ENCODE results near the gene AFF1. TPM values are rescaled to one million over a fixed set of nuclear protein-coding genes. Genes with fewer than 3 reads are reported as not detected.

AFF1 gene
- total RNA-seq, 1 experiment from 2014 or later, result 23.9 TPM

DNA sequence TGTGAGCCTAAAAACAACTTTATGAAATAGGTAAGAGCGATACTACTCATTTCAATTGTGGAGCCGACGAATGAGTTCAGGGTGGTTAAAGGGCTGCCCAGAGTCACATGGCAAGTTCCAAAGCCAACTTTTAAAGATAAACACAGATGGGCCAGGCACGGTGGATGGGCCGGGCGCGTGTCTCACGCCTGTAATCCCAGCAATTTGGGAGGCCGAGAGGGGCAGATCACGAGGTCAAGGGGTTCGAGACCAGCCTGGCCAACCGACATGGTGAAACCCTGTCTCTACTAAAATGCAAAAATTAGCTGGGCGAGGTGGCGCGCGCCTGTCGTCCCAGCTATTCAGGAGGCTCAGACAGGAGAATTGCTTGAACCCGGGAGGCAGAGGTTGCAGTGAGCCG lies 41.7 kb upstream of the AFF1 start:
- Histone ChIP-seq H3K4me3 (ENCODE audit: low read depth in 2 of 2, low read length in 2 of 2) (no peak overlapping the region), H3K36me3 (ENCODE audit: control insufficient read depth, insufficient read depth, low read length) (no peaks in the 10 kb centered on the region), H3K27ac (ENCODE audit: low read length) (no peak overlapping the region), H3K27me3 (ENCODE audit: control insufficient read depth, insufficient read depth, low read length) (no peaks in the 10 kb centered on the region), H3K9me3 (ENCODE audit: control insufficient read depth, insufficient read depth, low read depth, low read length) (no peaks in the 10 kb centered on the region), H3K4me1 (ENCODE audit: control insufficient read depth, insufficient read depth, low read length) (peaks cover 2% of the 10 kb centered on the region; the same call in 1 of the 2 replicates)
- in situ Hi-C loops (cut with HindIII; ENCODE audit: low pct_unique_long_range_greater_than_20kb, low sequenced_read_pairs), result no loop called here
- ChIA-PET POLR2A (no interaction called here), CTCF (no interaction called here)
- intact Hi-C loops (cut with micrococcal nuclease; ENCODE audit: unreplicated experiment), result no loop called here
- no TSS peak for BruUV-seq (replicated peaks)
- ATAC-seq (no peak), DNase-seq (ENCODE audit: low read depth, low spot score) (no peak)
- TF ChIP-seq SIN3A (IDR thresholded peaks at IDR 0.05; ENCODE audit: borderline replicate concordance, insufficient read depth, low read depth, low read length) (no peak), TCF7L2 (IDR thresholded peaks at IDR 0.05; ENCODE audit: low read depth, low read length) (no peak), POLR2AphosphoS5 (IDR thresholded peaks at IDR 0.05; ENCODE audit: low read depth, low read length) (no peak)
- TF ChIP-seq, protein P1, sequence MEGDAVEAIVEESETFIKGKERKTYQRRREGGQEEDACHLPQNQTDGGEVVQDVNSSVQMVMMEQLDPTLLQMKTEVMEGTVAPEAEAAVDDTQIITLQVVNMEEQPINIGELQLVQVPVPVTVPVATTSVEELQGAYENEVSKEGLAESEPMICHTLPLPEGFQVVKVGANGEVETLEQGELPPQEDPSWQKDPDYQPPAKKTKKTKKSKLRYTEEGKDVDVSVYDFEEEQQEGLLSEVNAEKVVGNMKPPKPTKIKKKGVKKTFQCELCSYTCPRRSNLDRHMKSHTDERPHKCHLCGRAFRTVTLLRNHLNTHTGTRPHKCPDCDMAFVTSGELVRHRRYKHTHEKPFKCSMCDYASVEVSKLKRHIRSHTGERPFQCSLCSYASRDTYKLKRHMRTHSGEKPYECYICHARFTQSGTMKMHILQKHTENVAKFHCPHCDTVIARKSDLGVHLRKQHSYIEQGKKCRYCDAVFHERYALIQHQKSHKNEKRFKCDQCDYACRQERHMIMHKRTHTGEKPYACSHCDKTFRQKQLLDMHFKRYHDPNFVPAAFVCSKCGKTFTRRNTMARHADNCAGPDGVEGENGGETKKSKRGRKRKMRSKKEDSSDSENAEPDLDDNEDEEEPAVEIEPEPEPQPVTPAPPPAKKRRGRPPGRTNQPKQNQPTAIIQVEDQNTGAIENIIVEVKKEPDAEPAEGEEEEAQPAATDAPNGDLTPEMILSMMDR (IDR thresholded peaks at IDR 0.05), result no peak
- TF ChIP-seq, protein P2, sequence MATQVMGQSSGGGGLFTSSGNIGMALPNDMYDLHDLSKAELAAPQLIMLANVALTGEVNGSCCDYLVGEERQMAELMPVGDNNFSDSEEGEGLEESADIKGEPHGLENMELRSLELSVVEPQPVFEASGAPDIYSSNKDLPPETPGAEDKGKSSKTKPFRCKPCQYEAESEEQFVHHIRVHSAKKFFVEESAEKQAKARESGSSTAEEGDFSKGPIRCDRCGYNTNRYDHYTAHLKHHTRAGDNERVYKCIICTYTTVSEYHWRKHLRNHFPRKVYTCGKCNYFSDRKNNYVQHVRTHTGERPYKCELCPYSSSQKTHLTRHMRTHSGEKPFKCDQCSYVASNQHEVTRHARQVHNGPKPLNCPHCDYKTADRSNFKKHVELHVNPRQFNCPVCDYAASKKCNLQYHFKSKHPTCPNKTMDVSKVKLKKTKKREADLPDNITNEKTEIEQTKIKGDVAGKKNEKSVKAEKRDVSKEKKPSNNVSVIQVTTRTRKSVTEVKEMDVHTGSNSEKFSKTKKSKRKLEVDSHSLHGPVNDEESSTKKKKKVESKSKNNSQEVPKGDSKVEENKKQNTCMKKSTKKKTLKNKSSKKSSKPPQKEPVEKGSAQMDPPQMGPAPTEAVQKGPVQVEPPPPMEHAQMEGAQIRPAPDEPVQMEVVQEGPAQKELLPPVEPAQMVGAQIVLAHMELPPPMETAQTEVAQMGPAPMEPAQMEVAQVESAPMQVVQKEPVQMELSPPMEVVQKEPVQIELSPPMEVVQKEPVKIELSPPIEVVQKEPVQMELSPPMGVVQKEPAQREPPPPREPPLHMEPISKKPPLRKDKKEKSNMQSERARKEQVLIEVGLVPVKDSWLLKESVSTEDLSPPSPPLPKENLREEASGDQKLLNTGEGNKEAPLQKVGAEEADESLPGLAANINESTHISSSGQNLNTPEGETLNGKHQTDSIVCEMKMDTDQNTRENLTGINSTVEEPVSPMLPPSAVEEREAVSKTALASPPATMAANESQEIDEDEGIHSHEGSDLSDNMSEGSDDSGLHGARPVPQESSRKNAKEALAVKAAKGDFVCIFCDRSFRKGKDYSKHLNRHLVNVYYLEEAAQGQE (IDR thresholded peaks at IDR 0.05; ENCODE audit: insufficient read depth in 1 of 2, low read depth in 2 of 2, low read length in 1 of 2), result no peak

DNA sequence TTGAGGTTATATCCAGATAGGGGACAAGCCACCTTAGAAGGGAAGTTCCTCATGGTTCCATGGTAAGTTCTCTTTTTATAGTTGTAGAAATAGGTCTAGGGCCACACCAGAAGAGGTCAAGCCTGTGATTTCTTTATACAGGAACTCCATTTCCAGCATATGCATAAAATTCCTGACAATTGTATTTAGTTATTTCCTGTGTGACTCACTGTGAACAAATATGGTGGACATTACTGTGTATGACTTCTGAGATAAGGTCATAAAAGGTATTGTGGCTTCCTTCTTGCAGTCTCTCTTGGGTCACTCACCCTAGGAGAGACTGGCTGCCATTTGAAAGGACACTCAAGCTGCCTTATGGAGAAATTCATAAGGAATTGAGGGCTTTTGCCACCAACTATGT lies 40.4 kb upstream of the AFF1 start:
- BruUV-seq (replicated peaks), result no TSS peak
- Histone ChIP-seq H3K4me3 (ENCODE audit: low read depth in 2 of 2, low read length in 2 of 2) (no peak overlapping the region), H3K27ac (ENCODE audit: low read length) (no peak overlapping the region), H3K27me3 (ENCODE audit: control insufficient read depth, insufficient read depth, low read length) (no peaks in the 10 kb centered on the region), H3K9me3 (ENCODE audit: control insufficient read depth, insufficient read depth, low read depth, low read length) (no peaks in the 10 kb centered on the region), H3K4me1 (ENCODE audit: control insufficient read depth, insufficient read depth, low read length) (peaks cover 2% of the 10 kb centered on the region; the same call in 1 of the 2 replicates), H3K36me3 (ENCODE audit: control insufficient read depth, insufficient read depth, low read length) (no peaks in the 10 kb centered on the region)
- in situ Hi-C loops (cut with HindIII; ENCODE audit: low pct_unique_long_range_greater_than_20kb, low sequenced_read_pairs) (no loop called here), intact Hi-C loops (cut with micrococcal nuclease; ENCODE audit: unreplicated experiment) (no loop called here)
- ATAC-seq (no peak), DNase-seq (ENCODE audit: low read depth, low spot score) (no peak)
- CTCF ChIA-PET, result interaction anchor here (1.2 to 1.4 kb wide), 2 partner anchors 396 to 399 kb away, joined by 4 to 5 read pairs; no protein-coding TSS in a partner anchor
- TF ChIP-seq, protein P1 (IDR thresholded peaks at IDR 0.05), result no peak
- TF ChIP-seq SIN3A (IDR thresholded peaks at IDR 0.05; ENCODE audit: borderline replicate concordance, insufficient read depth, low read depth, low read length) (no peak), TCF7L2 (IDR thresholded peaks at IDR 0.05; ENCODE audit: low read depth, low read length) (no peak), POLR2AphosphoS5 (IDR thresholded peaks at IDR 0.05; ENCODE audit: low read depth, low read length) (no peak)
- TF ChIP-seq, protein P2 (IDR thresholded peaks at IDR 0.05; ENCODE audit: insufficient read depth in 1 of 2, low read depth in 2 of 2, low read length in 1 of 2), result no peak
- POLR2A ChIA-PET, result no interaction called here

Data from Panc1 (cell line).